ENCODE data around the gene SEC14L6.

- no peak for TF ChIP-seq CTCF (IDR thresholded peaks at IDR 0.05; ENCODE audit: insufficient read depth, low read depth, low read length)
- no peak for TF ChIP-seq EZH2 (IDR thresholded peaks at IDR 0.05; ENCODE audit: insufficient read depth, low read length)
Observed at GRCh38 chr22:30596199-30596598, 49.7 kb upstream of the SEC14L6 start.
